Measurements from ENCODE around the gene EDDM3A. TPM values are rescaled to one million over a fixed set of nuclear protein-coding genes. Genes with fewer than 3 reads are reported as not detected.
"Not testable (repeated sequence)": the region's sequence is repeated elsewhere in the genome, so short reads cannot be mapped to it uniquely, and the experiment has no call there.

EDDM3A gene
- total RNA-seq, 1 donor from 2014 or later, result not detected

DNA sequence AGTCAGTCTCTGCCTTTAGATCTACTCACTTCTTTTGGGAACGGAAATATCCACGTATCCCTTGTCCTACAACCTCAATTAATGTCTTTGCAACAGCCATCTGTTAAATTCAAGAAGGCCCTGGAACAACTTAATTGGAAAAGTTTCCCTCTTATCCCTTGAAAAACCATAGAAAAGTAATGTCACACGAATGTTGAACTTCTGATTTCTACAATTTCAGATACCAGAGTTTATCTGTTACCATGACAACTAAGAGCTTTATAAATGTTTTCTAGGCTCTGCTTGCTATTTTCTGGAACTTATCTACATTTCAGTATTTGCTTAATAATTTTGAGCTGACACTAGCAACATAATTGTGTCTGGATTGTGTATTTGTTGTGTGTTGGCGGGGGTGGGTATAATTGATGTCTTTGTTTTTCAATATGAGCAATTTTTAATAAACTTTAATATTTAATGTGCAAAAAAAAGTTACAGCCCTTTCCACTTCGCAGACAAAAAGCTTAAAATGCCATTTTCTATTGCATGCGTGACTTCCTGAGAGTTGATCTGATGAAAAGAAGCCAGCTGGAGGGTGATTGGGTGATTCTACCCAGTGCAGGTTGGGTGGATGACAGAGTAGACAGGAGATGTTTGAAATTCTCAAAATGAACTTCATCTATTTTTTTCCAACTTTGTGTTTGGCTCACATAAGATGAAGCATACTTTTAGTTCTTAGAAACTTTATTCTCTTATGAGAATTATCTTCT, 11.8 kb upstream of the EDDM3A start:
- no peak for DNase-seq (ENCODE audit: low spot score)

DNA sequence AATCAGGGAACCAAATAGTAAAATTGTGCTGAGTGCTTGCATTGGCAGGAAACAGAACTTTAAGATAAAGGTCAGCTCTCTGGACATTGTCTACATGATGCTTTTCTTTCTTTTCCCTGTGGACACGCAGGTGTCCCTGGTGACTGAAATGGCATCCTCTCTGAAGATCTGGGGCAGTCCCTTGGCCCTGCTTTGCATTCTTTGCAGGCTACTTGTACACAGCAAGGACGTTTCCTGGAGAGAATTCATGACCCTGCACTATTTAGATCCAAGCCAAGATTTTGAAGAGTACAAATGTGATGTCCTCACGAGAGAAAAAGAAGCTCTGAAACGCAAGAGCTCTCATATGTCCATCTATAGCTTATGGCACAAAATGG, 11.3 kb upstream of the EDDM3A start:
- no peak for DNase-seq (ENCODE audit: low spot score)

DNA sequence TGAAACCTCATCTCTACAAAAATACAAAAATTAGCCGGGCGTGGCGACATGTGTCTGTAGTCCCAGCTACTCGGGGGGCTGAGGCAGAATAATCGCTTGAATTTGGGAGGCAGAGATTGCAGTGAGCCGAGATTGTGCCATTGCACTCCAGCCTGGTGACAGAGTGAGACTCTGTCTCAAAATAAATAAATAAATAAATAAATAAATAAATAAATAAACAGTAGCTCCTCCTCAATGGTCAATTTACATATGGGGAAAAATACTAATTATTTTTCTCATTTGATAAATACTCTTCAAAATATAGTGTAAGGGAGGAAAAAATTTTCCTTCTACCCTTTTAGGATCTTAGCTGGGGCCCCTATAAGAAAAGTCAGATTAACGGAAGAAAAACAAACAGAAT, 7.4 kb upstream of the EDDM3A start:
- not testable (repeated sequence) for DNase-seq (ENCODE audit: low spot score)

DNA sequence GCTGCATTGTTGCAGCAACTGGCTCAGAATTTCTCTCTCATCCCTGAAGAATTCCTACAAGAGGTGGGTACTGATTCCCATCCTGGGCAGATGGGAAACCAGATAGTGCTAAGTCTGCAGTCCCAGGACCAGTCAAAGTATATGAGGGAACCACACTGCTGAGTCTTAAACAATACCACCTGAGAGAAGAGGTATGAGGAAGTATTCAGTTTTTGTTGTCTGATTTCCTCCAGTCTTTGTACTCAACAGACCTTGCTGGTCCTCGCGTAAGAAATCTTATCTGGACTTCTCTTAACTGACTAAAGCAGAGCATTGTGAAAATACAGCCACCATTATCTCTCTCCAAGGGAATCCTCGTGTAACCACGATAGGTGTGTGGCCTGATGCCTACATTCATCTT, 3.6 kb upstream of the EDDM3A start:
- DNase-seq (ENCODE audit: low spot score), result no peak

DNA sequence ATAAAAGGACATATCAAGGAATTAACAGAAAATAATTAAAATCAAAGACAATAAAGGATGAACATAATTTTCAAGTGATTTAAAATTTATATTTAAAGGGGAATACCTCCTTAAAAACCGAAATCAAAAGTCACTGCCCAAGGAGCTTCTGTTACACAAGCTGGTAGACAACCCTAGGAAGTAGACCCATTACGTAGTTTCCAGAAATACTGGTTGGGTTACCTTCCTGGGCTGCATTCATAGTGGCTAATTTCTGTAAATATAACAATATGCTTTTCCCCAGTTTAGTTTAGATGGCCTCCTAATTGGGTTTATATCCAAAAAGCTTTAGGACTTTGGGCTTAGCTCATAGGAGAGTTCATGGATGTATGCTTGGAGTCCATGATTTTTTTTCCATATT, 2.1 kb upstream of the EDDM3A start:
- DNase-seq (ENCODE audit: low spot score), result no peak

DNA sequence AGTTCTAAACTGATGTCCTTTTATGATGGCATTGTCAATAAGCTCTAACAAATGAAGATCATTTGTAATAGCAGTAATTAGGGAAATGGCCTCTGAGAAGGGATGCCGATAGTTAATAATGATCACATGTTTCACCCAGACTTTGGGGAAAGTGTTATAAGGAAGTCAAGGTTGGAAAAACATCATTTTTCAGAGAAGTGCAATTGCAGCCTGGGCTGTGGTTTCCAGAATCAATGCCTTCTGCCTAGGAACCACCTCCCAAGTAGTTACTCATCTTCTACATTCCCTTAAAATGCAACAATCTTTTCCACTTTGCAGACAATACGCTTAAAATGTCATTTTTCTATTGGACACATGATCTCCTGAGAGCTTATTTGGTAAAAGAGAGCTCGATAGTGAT, 879 bp downstream of the EDDM3A start:
- DNase-seq (ENCODE audit: low spot score), result no peak

DNA sequence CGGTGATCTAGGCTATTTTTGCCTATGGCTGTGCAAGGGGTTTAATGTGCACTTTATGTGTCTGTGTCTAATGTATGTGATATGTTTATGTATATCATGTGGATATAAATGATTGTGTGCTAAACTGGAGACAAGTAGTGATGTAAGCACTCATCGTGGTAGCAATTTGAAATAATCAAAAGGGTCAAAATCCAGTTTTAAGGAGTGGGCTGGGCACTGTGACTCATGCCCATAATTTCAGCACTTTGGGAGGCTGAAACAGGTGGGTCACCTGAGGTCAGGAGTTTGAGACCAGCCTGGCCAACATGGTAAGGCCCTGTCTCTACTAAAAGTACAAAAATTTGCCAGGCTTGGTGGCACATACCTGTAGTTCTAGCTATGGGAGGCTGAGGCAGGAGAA, 2.8 kb downstream of the EDDM3A start:
- no peak for DNase-seq (ENCODE audit: low spot score)

DNA sequence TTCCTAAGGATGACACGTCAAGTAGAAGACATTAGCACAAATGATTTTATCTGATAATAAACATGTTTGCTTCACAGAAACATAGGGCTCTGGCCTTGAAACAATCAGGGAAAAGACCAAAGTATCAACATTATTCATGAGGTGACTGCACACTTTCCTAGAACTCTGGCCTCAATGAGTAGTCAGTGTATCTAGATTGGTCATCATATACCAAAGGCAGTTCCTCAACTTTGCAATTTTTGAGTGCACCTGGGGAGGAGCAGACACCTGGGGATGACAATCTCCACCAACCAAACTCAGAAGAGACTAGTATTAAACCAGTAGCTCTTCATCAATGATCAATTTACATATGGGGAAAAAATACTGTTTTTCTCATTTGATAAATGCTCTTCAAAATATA, 4.5 kb downstream of the EDDM3A start:
- no peak for DNase-seq (ENCODE audit: low spot score)

DNA sequence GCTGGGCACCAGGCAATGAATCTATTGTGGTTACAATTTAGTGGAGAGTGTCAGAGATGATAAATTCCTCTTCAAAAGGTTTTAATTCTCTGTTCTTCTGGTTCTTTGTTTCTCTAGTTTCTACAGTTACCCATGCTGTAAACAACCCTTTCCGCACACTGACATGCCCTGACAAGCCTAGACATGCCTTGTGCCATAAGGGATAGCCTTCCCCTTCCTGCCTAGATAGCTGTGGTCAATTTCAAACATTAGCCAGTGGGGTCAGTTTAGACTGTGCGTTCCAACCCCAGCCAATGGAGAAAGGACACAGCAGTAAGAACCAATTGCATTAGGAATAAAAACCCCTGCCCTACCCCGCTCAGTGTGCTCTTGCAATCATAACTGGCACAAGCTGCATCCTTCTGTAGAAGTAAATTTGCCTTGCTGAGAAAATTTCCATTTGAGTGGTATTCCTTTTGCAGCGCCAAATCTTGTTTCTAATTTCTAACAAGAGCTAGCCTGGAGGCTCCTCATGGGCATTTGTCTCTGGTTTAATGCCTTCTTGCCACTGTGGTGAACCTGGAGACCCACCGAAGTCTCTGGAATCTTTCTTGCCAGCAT, 6.4 kb downstream of the EDDM3A start:
- DNase-seq (ENCODE audit: low spot score), result no peak

DNA sequence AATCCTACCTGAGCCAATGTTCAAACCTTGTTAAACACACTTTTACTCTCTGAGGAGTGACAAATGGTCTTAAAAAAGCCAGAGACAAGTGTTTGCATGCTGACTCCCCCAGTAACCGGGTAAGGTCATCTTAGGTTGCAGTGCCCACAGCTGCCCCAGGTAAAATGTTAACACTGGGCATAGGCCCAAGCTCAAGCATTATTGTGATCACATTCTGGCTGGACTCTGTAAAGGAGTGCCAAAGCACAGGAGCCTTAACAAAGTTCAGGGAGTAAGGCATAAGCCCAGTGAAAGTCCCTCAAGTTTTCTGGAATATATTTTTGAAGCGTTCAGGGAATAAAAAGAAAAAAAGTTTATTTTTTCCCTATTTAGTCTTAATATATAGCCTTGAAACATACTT, 8.6 kb downstream of the EDDM3A start:
- no peak for DNase-seq (ENCODE audit: low spot score)

DNA sequence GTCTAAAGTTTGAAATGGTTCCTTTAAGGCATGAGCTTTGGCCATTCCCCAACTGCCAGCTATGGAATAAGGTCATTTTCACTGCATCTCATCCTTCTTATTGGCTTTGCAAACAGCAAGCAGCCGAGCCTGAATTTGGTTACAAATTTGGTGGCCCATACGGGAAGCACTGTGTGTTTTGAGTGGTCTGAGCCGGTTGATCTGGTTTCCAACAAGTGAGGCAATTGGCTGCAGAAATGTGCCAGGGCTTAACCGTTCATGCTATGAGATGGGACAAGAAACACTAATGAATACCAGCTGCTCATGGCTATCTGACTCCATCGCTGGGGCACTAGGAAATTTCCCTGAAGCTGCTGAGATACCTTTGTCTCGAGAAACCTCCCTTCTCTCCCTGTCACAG, 9.3 kb downstream of the EDDM3A start:
- no peak for DNase-seq (ENCODE audit: low spot score)

DNA sequence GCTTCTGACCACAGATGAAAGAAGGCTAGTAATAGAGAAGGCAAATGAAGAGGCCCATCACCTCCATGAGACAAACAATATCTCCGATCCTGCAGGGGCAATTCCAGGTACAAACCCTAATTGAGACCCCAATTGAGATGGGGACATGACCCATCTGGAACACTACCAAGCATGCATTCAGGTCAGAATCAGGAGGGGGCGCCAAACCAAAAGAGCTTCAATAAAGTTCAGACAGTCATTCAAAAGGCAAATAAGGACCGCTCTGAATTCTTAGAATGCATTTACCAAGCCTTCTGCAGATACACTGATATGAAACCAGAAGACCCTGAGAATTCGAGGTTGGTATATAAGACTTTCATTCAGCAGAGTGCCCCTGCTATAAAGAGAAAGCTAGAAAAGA, 12.3 kb downstream of the EDDM3A start:
- DNase-seq (ENCODE audit: low spot score), result no peak

DNA sequence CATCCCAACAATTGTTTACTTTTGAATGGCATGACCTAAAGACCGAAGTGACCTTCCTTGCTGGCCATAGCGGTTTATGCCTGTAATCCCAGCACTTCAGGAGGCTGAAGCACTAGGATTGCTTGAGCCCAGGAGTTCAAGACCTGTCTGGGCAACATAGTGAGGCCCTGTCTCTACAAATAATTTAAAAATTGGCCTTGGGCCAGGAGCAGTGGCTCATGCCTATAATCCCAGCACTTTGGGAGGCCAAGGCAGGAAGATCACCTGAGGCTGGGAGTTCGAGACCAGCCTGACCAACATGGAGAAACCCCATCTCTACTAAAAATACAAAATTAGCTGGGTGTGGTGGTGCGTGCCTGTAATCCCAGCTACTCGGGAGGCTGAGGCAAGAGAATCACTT, 13.8 kb downstream of the EDDM3A start:
- not testable (repeated sequence) for DNase-seq (ENCODE audit: low spot score)

DNA sequence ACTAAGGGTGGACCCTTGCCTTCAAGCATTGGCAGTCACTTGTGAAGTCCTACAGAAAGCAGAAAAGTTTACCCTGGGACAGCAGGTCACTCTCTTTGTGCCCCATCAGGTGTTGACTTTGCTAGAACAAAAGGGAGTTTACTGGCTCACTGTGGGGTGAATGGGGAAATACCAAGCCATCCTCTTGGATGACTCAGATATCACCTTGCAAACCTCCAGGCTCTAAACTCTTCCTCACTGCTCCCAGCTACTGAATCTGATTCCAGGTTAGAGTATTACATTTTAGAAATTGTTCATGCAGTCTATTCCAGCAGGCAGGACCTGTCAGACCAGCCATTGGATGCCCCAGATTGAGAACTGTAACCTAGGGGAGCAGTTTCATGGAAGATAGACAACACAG, 15.3 kb downstream of the EDDM3A start:
- no peak for DNase-seq (ENCODE audit: low spot score)

DNA sequence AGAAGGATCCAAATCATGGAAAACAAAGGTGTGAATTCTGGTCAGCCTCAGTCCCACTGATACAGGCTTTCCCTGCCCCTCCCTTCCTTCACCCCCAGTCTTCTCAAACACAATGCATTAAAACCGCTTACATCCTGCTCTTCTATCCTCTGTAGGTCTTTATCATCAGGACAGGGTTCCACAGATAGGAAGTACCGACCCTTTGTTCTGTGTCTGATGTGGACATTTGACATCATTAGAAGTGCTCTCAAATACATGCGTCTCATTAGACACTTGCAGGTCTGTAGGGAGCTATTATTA, 22.9 kb downstream of the EDDM3A start:
- DNase-seq (ENCODE audit: low spot score), result no peak

DNA sequence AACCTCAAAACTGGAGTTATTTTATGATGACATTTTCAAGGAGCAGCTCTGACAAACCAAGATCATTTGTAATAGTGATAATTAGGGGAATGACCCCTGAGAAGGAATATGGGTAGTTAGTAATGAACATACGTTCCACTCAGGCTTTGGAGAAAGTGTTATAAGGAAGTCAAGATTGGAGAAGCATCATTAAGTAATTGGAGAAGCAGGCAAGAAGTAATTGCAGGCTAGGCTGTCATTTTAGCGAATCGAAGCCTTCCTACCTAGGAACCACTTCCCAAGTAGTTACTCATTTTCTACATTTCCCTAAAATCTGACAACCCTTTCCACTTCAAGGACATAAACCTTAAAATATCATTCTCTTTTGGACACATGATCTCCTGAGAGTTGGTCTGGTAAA, 23.7 kb downstream of the EDDM3A start:
- DNase-seq (ENCODE audit: low spot score), result no peak

DNA sequence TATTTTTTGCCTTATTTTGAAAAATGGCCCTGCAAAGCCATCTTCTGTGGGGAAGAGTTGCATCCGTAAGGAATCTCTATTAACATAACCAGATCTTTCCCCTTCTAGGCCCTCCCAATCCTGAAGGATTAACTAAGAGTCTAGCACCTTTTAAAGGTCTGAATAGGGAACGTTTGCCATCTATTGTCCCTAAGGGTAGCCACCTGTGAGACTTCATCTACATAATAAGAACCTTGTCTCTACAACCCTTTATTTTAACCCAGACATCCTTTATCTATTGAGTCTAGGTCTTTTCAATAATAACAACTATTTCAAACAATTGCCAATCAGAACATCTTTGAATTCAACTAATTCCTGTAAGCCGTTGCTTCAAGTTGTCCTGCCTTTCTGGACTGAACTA, 27.0 kb downstream of the EDDM3A start:
- no peak for DNase-seq (ENCODE audit: low spot score)

DNA sequence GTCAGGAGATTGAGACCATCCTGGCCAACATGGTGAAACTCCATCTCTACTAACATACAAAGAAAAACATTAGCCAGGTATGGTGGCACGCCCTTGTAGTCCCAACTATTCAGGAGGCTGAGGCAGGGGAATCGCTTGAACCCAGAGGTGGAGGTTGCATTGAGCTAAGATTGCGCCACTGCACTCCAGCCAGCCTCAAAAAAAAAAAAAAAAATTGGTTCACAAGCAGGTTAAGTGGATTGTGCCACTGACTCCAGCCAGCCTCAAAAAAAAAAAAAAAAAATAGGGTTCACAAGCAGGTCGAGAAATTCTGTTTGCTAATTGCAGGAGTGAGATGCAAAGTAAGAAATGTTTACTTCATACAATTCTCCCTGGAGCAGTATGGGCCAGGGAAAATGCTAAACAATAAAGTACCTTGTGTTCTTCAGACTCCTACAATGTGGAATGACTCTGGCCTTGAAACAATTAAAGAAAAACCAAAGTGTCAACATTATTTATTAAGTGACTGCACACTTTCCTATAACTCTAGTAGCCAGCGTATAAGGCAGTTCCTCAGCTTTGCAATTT, 28.7 kb downstream of the EDDM3A start:
- DNase-seq (ENCODE audit: low spot score), result no peak

DNA sequence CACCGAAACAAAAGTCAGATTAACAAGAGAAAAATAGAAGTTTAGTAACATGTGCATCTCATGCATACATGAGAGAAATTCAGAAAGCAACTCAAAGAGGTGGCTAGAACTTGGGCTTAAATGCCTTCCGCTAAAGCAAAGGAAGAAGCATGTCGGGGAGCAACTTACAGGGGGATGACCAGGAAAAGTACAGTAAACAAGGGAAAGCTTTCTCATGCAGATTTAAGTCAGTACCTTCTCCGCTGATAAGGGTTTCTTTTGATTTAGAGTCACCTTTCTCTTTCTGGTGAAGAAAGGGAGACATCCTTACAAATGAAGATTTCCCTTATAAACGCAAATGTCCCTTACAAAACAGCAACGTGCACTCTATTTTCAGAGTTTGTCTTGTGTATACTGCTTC, 29.4 kb downstream of the EDDM3A start:
- DNase-seq (ENCODE audit: low spot score), result no peak

DNA sequence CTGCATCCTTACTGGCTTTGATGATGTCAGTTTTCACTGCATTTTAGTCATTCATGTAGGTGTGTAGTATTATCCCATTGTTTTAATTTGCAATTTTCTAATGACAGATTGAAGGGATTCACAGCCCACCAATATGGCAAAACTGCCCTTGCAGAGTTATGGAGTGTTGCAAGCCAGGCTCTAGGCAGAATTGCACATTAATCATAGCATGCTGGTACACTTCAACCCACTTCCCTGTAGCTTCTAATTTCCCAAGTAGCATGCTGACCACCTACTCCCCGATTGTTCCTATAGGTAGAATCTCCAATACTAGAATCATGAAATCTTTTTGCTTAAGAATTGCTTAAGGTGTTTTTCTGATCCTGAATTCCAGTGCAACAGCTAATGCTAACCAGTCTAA, 30.2 kb downstream of the EDDM3A start:
- DNase-seq (ENCODE audit: low spot score), result no peak

DNA sequence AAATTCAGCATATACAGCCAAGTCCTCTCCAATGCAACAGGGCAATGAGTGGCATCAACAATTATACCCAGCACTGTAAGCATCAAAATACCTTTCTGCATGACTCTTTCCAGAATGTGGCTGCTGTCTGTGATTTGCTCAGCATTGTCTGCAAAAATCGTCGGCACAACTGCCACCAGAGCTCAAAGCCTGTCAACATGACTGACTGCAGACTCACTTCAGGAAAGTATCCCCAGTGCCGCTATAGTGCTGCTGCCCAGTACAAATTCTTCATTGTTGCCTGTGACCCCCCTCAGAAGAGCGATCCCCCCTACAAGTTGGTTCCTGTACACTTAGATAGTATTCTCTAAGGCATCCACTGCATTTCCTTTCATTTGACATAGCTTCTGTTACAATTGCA, 36.1 kb downstream of the EDDM3A start:
- DNase-seq (ENCODE audit: low spot score), result no peak

DNA sequence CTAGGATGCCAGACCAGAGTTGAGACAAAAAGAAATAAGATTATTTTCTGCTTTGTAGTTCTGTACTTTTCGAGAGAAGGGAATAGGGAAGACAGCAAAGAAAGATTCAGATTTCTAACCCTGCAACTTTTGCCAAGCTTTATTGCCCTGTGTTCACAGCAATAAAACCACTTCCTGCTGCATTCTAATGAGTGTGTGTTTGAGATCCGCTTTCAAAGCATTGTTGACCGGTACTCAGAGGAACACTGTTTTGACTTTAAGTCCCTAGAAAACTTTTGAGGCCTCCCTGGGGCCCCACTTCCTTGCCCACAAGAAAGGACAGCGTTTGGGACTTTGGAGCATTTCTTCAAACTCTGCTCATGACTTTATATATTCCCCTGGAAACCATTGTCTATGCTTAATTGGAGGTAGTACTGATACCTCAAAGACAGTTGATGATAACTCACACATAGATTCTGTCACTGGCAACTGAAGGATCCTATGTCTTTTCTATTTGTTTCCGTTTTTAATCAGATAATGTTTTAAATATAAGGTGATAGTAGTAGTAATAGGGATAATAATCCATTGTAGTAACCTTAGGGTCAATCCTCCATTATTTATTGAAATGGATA, 36.7 kb downstream of the EDDM3A start:
- no peak for DNase-seq (ENCODE audit: low spot score)

DNA sequence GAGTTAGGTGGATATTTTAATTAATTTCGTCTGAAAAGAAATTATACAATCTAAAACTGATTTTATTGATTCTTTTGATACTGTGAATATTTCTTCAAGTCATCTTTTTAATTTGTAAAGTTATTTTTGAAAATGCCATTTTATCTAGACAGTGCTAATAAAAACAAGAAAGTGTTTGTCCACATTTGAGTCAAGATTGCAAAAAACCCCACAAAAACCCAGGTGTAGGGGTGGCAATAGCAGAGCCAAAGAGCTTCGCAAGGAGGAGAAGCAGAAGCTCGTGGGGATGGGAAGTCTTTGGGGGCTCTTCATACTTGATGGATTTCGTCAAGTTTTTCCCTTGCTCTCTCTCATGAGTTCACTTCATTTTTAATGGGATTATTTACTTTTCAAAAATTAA, 41.3 kb downstream of the EDDM3A start:
- DNase-seq (ENCODE audit: low spot score), result no peak

Data from ureter (tissue), 1 donor.